GM12878 (cell line): Measurements from ENCODE around the gene EMC1. TPM values are rescaled to one million over a fixed set of nuclear protein-coding genes. Genes with fewer than 3 reads are reported as not detected.
A peak's percentile ranks its signal among the peaks of the same experiment; 100 is the strongest.

Experiments used
- CHD4 ChIP-seq: fragments of 200-600 bp; sonication (generic); IDR thresholded peaks from 2 replicates; pipeline ENCODE4 v1.6.1; 2016; ENCODE audit warnings: mild to moderate bottlenecking
- CREB1 ChIP-seq: IDR thresholded peaks from 2 replicates; pipeline ENCODE4 v1.6.1; 2012; ENCODE audit warnings: low read depth, mild to moderate bottlenecking, inconsistent platforms
- CREM ChIP-seq: IDR thresholded peaks from 2 replicates; pipeline ENCODE4 v1.6.1; 2014; ENCODE audit warnings: antibody characterized with exemption, low read depth
- ESRRA ChIP-seq: IDR thresholded peaks from 2 replicates; pipeline ENCODE4 v1.6.1; 2012; ENCODE audit warnings: mild to moderate bottlenecking, low read length, improper control_type of control experiment
- KDM1A ChIP-seq: fragments of 200-600 bp; sonication (generic); IDR thresholded peaks from 2 replicates; pipeline ENCODE4 v1.6.1; 2016; ENCODE audit warnings: borderline replicate concordance
- MEF2A ChIP-seq: IDR thresholded peaks from 2 replicates; pipeline ENCODE4 v1.6.1; 2011; ENCODE audit warnings: low read depth, mild to moderate bottlenecking, low read length, moderate library complexity; ENCODE audit not compliant: insufficient read depth
- NR2C1 ChIP-seq: fragments of 450-650 bp; IDR thresholded peaks from 2 replicates; pipeline ENCODE4 v1.6.1; 2017; ENCODE audit warnings: antibody characterized with exemption, mild to moderate bottlenecking, moderate library complexity
- NR2C2 ChIP-seq: IDR thresholded peaks from 2 replicates; pipeline ENCODE4 v1.6.1; 2011; ENCODE audit warnings: borderline replicate concordance, low read depth; ENCODE audit not compliant: control insufficient read depth, insufficient read length
- RB1 ChIP-seq: fragments of 450-650 bp; formaldehyde crosslinking; IDR thresholded peaks from 2 replicates; pipeline ENCODE4 v1.6.1; 2017; ENCODE audit warnings: mild to moderate bottlenecking, borderline replicate concordance
- RUNX3 ChIP-seq: IDR thresholded peaks from 2 replicates; pipeline ENCODE4 v1.6.1; 2012; ENCODE audit warnings: low read length, inconsistent platforms
- SIN3A ChIP-seq: IDR thresholded peaks from 2 replicates; pipeline ENCODE4 v1.6.1; 2012; ENCODE audit warnings: low read depth, low read length, improper control_type of control experiment
- polyA plus RNA-seq, 11 experiments: library from polyadenylated mRNA; depleted of rRNA in 4 of 11; unstranded in 6 of 11; stranded (reverse) in 5 of 11; fragments of >200 nt; fragmentation: Nextera tagmentation in 4 of 11; fragmentation: Illumina TruSeq in 1 of 11; extraction: Ambion mirVana in 4 of 11; extraction: Trizol in 1 of 11; gene quantifications; 1 replicate in 1 of 11; 2 replicates in 10 of 11; pipeline versions ENCODE4 v1.2.1 to v1.2.3, GENCODE V29; 2011 to 2016; ENCODE audit warnings: inconsistent platforms in 2 of 11, missing spikeins in 2 of 11, low read depth in 1 of 11
- total RNA-seq, 4 experiments: library from RNA; depleted of rRNA in 3 of 4; stranded (reverse); fragments of >200 nt in 3 of 4; fragmentation: Illumina TruSeq in 1 of 4; extraction: Trizol in 1 of 4; gene quantifications; 2 replicates each; pipeline versions ENCODE4 v1.2.1 to v1.2.3, GENCODE V29; 2013 to 2021
- TF ChIP-seq, protein P1 (sequence below): IDR thresholded peaks from 2 replicates; pipeline ENCODE4 v1.6.1; 2011; ENCODE audit warnings: mild to moderate bottlenecking, low read depth, low read length, moderate library complexity; ENCODE audit not compliant: insufficient replicate concordance
- TF ChIP-seq, protein P2 (sequence below): fragments of 450-650 bp; IDR thresholded peaks from 2 replicates; pipeline ENCODE4 v1.6.1; 2017; ENCODE audit warnings: borderline replicate concordance
- TF ChIP-seq, protein P3 (sequence below): fragments of 450-650 bp; IDR thresholded peaks from 2 replicates; pipeline ENCODE4 v1.6.1; 2018; ENCODE audit warnings: mild to moderate bottlenecking, low read depth, moderate library complexity; ENCODE audit not compliant: partially characterized antibody
- TF ChIP-seq, protein P4 (sequence below): fragments of 450-650 bp; IDR thresholded peaks from 2 replicates; pipeline ENCODE4 v1.6.1; 2016; ENCODE audit warnings: mild to moderate bottlenecking, moderate library complexity, borderline replicate concordance
- TF ChIP-seq, protein P5 (sequence below): fragments of 450-650 bp; formaldehyde crosslinking; IDR thresholded peaks from 2 replicates; pipeline ENCODE4 v1.5.0; 2022; ENCODE audit warnings: mild to moderate bottlenecking, missing genetic modification characterization

EMC1 gene
- total and polyA plus RNA-seq, 10 of the 15 experiments (the other 5 are each of a cell fraction or from before 2014, with no cell fraction given): 12.2 to 43.6 (median 20.6) TPM

DNA sequence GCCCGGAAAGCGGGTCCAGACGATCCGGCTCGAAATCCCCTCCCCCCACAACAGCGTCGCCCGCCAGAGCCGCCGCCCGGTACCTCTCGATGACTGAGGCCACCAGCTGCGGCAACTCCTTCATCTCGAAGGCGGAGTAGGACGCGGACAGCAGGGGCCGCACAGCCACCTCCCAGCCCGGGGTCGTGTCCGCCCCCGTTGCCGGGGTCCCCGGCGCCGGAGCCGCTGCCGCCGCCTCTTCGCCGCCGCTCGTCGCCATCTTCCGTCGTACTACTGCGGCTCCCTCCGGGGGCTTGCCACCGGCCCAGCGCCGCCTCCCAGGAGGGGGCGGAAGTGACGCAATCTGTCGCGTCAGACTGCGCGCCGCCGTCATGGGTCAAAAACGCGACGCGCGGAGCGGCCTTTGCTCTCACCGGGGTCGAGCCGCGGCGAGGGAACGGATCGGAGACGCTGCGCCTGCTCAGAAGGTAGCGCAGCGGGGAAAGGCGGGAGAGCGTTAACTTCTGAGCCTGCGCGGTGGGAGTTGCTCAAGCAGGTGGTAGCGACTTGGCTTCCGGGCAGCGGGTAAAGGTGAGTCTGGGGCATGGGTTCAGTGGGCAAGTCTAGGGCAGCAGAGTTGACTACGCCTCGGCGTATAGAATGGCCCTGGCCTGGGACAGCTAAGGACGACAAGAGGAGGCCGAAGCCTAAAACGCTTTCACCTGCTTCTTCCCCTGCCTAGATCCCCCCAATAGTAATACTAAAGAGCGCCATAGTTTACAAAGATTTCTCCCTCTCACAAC is 41.1 kb downstream of the EMC1 start, which contains the start of gene UBR4 (continued):
- TF ChIP-seq NR2C2 (no peak), RUNX3 (peak; percentile 13; the same call in 1 of the 2 replicates), SIN3A (no peak), CREM (peak; percentile 100), CREB1 (peak; percentile 100), NR2C1 (peak; percentile 96), RB1 (peak; percentile 72), KDM1A (no peak), ESRRA (peak; percentile 85; the same call in 1 of the 2 replicates), CHD4 (no peak), MEF2A (no peak)
- TF ChIP-seq, protein P1, sequence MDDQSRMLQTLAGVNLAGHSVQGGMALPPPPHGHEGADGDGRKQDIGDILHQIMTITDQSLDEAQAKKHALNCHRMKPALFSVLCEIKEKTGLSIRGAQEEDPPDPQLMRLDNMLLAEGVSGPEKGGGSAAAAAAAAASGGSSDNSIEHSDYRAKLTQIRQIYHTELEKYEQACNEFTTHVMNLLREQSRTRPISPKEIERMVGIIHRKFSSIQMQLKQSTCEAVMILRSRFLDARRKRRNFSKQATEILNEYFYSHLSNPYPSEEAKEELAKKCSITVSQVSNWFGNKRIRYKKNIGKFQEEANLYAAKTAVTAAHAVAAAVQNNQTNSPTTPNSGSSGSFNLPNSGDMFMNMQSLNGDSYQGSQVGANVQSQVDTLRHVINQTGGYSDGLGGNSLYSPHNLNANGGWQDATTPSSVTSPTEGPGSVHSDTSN: no peak
- TF ChIP-seq, protein P2, sequence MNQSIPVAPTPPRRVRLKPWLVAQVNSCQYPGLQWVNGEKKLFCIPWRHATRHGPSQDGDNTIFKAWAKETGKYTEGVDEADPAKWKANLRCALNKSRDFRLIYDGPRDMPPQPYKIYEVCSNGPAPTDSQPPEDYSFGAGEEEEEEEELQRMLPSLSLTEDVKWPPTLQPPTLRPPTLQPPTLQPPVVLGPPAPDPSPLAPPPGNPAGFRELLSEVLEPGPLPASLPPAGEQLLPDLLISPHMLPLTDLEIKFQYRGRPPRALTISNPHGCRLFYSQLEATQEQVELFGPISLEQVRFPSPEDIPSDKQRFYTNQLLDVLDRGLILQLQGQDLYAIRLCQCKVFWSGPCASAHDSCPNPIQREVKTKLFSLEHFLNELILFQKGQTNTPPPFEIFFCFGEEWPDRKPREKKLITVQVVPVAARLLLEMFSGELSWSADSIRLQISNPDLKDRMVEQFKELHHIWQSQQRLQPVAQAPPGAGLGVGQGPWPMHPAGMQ: no peak
- TF ChIP-seq, protein P3, sequence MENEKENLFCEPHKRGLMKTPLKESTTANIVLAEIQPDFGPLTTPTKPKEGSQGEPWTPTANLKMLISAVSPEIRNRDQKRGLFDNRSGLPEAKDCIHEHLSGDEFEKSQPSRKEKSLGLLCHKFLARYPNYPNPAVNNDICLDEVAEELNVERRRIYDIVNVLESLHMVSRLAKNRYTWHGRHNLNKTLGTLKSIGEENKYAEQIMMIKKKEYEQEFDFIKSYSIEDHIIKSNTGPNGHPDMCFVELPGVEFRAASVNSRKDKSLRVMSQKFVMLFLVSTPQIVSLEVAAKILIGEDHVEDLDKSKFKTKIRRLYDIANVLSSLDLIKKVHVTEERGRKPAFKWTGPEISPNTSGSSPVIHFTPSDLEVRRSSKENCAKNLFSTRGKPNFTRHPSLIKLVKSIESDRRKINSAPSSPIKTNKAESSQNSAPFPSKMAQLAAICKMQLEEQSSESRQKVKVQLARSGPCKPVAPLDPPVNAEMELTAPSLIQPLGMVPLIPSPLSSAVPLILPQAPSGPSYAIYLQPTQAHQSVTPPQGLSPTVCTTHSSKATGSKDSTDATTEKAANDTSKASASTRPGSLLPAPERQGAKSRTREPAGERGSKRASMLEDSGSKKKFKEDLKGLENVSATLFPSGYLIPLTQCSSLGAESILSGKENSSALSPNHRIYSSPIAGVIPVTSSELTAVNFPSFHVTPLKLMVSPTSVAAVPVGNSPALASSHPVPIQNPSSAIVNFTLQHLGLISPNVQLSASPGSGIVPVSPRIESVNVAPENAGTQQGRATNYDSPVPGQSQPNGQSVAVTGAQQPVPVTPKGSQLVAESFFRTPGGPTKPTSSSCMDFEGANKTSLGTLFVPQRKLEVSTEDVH: peak; percentile 70
- TF ChIP-seq, protein P4, sequence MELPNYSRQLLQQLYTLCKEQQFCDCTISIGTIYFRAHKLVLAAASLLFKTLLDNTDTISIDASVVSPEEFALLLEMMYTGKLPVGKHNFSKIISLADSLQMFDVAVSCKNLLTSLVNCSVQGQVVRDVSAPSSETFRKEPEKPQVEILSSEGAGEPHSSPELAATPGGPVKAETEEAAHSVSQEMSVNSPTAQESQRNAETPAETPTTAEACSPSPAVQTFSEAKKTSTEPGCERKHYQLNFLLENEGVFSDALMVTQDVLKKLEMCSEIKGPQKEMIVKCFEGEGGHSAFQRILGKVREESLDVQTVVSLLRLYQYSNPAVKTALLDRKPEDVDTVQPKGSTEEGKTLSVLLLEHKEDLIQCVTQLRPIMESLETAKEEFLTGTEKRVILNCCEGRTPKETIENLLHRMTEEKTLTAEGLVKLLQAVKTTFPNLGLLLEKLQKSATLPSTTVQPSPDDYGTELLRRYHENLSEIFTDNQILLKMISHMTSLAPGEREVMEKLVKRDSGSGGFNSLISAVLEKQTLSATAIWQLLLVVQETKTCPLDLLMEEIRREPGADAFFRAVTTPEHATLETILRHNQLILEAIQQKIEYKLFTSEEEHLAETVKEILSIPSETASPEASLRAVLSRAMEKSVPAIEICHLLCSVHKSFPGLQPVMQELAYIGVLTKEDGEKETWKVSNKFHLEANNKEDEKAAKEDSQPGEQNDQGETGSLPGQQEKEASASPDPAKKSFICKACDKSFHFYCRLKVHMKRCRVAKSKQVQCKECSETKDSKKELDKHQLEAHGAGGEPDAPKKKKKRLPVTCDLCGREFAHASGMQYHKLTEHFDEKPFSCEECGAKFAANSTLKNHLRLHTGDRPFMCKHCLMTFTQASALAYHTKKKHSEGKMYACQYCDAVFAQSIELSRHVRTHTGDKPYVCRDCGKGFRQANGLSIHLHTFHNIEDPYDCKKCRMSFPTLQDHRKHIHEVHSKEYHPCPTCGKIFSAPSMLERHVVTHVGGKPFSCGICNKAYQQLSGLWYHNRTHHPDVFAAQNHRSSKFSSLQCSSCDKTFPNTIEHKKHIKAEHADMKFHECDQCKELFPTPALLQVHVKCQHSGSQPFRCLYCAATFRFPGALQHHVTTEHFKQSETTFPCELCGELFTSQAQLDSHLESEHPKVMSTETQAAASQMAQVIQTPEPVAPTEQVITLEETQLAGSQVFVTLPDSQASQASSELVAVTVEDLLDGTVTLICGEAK: peak; percentile 85
- TF ChIP-seq, protein P5, sequence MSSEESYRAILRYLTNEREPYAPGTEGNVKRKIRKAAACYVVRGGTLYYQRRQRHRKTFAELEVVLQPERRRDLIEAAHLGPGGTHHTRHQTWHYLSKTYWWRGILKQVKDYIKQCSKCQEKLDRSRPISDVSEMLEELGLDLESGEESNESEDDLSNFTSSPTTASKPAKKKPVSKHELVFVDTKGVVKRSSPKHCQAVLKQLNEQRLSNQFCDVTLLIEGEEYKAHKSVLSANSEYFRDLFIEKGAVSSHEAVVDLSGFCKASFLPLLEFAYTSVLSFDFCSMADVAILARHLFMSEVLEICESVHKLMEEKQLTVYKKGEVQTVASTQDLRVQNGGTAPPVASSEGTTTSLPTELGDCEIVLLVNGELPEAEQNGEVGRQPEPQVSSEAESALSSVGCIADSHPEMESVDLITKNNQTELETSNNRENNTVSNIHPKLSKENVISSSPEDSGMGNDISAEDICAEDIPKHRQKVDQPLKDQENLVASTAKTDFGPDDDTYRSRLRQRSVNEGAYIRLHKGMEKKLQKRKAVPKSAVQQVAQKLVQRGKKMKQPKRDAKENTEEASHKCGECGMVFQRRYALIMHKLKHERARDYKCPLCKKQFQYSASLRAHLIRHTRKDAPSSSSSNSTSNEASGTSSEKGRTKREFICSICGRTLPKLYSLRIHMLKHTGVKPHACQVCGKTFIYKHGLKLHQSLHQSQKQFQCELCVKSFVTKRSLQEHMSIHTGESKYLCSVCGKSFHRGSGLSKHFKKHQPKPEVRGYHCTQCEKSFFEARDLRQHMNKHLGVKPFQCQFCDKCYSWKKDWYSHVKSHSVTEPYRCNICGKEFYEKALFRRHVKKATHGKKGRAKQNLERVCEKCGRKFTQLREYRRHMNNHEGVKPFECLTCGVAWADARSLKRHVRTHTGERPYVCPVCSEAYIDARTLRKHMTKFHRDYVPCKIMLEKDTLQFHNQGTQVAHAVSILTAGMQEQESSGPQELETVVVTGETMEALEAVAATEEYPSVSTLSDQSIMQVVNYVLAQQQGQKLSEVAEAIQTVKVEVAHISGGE (CRISPR knock-in tag): no peak
